Measurements from ENCODE around the gene CBLN3.

GRCh38 chr14:24428628-24429394 is 657 bp downstream of the CBLN3 start:
- TF ChIP-seq CTCF (IDR thresholded peaks at IDR 0.05; ENCODE audit: borderline replicate concordance, extremely low read depth, low read length, poor library complexity, severe bottlenecking) (no peak), EZH2 (IDR thresholded peaks at IDR 0.05; ENCODE audit: borderline replicate concordance, low read depth, low read length, severe bottlenecking) (no peak)

All from DND-41 (cell line).